Measurements from ENCODE around the gene GCNA. TPM values are rescaled to one million over a fixed set of nuclear protein-coding genes. Genes with fewer than 3 reads are reported as not detected.

The GCNA gene
- total RNA-seq, 1 experiment from 2014 or later, result 0.98 TPM

DNA sequence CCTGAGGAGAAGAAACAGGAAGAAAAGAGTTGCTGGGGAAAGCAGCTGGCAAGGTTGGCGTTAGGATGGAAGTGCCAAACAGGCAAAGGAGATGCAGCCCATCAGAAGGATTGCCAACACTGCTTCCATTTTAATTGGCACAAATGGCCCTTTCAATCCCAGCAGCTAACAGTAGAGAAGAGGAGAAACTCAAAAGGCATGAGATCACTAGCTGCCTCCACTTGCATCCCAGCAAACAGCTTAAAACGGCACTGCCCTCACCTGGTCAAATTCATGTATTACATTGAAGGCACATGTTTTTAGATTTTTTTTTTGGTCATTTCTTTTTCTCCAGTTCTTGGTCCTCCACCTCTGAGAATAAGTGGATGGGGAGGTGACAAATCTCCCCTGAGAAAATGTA is 74.2 kb downstream of the GCNA start:
- H4K20me1 ChIP-seq (ENCODE audit: insufficient read depth), result no peaks in the 10 kb centered on the region
- RAD21 ChIA-PET (ENCODE audit: low non-redundant PET in 1 of 2, low total read pairs in 2 of 2, uncharacterized antibody in 2 of 2, unreplicated experiment in 2 of 2), result interaction anchor here in 1 of 2 experiments (0.7 kb wide), 1 partner anchor 206 kb away, joined by 3 read pairs; no protein-coding TSS in a partner anchor
- H3K4me3 ChIP-seq (replicated peaks in 1 of 2; ENCODE audit: low read depth in 1 of 2, low read length in 2 of 2), result no peak overlapping the region
- no peak overlapping the region for H3K27ac ChIP-seq (ENCODE audit: low read depth, low read length)
- POLR2A ChIA-PET, result no interaction called here
- H3K4me1 ChIP-seq (ENCODE audit: control insufficient read depth in 1 of 2, insufficient read depth in 2 of 2, low read length in 2 of 2), result no peaks in the 10 kb centered on the region
- H3K4me2 ChIP-seq (ENCODE audit: low read length), result no peak overlapping the region
- no peaks in the 10 kb centered on the region for H3K79me2 ChIP-seq (ENCODE audit: insufficient read depth, low read length)
- no peaks in the 10 kb centered on the region for H3K9me2 ChIP-seq (ENCODE audit: insufficient read depth)
- TF ChIP-seq, protein P1, sequence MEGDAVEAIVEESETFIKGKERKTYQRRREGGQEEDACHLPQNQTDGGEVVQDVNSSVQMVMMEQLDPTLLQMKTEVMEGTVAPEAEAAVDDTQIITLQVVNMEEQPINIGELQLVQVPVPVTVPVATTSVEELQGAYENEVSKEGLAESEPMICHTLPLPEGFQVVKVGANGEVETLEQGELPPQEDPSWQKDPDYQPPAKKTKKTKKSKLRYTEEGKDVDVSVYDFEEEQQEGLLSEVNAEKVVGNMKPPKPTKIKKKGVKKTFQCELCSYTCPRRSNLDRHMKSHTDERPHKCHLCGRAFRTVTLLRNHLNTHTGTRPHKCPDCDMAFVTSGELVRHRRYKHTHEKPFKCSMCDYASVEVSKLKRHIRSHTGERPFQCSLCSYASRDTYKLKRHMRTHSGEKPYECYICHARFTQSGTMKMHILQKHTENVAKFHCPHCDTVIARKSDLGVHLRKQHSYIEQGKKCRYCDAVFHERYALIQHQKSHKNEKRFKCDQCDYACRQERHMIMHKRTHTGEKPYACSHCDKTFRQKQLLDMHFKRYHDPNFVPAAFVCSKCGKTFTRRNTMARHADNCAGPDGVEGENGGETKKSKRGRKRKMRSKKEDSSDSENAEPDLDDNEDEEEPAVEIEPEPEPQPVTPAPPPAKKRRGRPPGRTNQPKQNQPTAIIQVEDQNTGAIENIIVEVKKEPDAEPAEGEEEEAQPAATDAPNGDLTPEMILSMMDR (IDR thresholded peaks at IDR 0.05 in 2 of 3, conservative IDR thresholded peaks at IDR 0.05 in 1 of 3; ENCODE audit: borderline replicate concordance in 1 of 3, insufficient read depth in 1 of 3, low read depth in 2 of 3, low read length in 2 of 3), result peak; percentile 34 to 48 (median 38); a peak in 5 of 6 replicates
- peak; percentile 70 for TF ChIP-seq RAD21 (IDR thresholded peaks at IDR 0.05; ENCODE audit: low read depth)
- no peak for TF ChIP-seq ZNF274 (IDR thresholded peaks at IDR 0.05; ENCODE audit: low read depth, low read length)
- CTCF ChIA-PET, result interaction anchor here (0.9 to 1.6 kb wide), 3 partner anchors 17 to 683 kb away, joined by 3 to 5 read pairs (median 3); no protein-coding TSS in a partner anchor
- BruUV-seq (replicated peaks), result no TSS peak
- no peak overlapping the region for H3K9ac ChIP-seq (ENCODE audit: low read length)
- peak; percentile 58; the same call in 1 of the 2 replicates for ATAC-seq
- H3K9me3 ChIP-seq (ENCODE audit: control insufficient read depth in 1 of 2, insufficient read depth in 1 of 2, low read depth in 1 of 2, low read length in 2 of 2), result no peaks in the 10 kb centered on the region
- intact Hi-C loops (cut with micrococcal nuclease), result no loop called here
- H3K36me3 ChIP-seq (ENCODE audit: control insufficient read depth in 1 of 2, insufficient read depth in 2 of 2, low read length in 2 of 2), result no peaks in the 10 kb centered on the region
- no peaks in the 10 kb centered on the region for H3K27me3 ChIP-seq (ENCODE audit: insufficient read depth, low read length)
- peak; percentile 23 for DNase-seq (ENCODE audit: low read depth, low spot score)
- H2AFZ ChIP-seq (ENCODE audit: low read depth, low read length, poor library complexity, severe bottlenecking), result no peak overlapping the region

DNA sequence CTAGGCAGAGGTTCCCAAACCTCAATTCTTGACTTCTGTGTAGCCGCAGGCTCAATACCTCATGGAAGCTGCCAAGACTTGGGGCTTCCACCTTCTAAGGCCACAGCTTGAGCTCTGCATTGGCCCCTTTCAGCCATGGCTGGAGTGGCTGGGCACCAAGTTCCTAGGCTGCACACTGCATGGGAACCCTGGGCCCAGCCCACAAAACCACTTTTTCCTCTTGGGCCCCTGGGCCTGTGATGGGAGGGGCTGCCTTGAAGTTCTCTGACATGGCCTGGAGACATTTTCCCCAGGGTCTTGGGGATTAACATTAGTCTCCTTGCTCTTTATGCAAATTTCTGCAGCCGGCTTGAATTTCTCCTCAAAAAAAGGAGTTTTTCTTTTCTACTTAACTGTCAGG is 75.1 kb downstream of the GCNA start:
- ChIA-PET POLR2A (no interaction called here), CTCF (no interaction called here), RAD21 (ENCODE audit: low non-redundant PET in 1 of 2, low total read pairs in 2 of 2, uncharacterized antibody in 2 of 2, unreplicated experiment in 2 of 2) (no interaction called here)
- TF ChIP-seq EZH2phosphoT487 (IDR thresholded peaks at IDR 0.05; ENCODE audit: borderline replicate concordance) (no peak), YY1 (IDR thresholded peaks at IDR 0.05; ENCODE audit: extremely low read depth, insufficient replicate concordance, low read depth, low read length) (no peak), ZNF274 (IDR thresholded peaks at IDR 0.05; ENCODE audit: low read depth, low read length) (no peak), EGR1 (IDR thresholded peaks at IDR 0.05; ENCODE audit: low read depth) (no peak), FOSL1 (IDR thresholded peaks at IDR 0.05; ENCODE audit: low read depth) (no peak), ZBTB33 (IDR thresholded peaks at IDR 0.05; ENCODE audit: extremely low read depth, insufficient replicate concordance, low read length) (no peak), ELF1 (IDR thresholded peaks at IDR 0.05; ENCODE audit: borderline replicate concordance, low read depth) (no peak), SIN3A (IDR thresholded peaks at IDR 0.05; ENCODE audit: low read depth) (no peak)
- TF ChIP-seq, protein P1 (IDR thresholded peaks at IDR 0.05 in 2 of 3, conservative IDR thresholded peaks at IDR 0.05 in 1 of 3; ENCODE audit: borderline replicate concordance in 1 of 3, insufficient read depth in 1 of 3, low read depth in 2 of 3, low read length in 2 of 3), result no peak
- TF ChIP-seq, protein P2, sequence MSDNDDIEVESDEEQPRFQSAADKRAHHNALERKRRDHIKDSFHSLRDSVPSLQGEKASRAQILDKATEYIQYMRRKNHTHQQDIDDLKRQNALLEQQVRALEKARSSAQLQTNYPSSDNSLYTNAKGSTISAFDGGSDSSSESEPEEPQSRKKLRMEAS (IDR thresholded peaks at IDR 0.05), result no peak
- Histone ChIP-seq H3K4me3 (replicated peaks in 1 of 2; ENCODE audit: low read depth in 1 of 2, low read length in 2 of 2) (no peak overlapping the region), H3K9me2 (ENCODE audit: insufficient read depth) (no peaks in the 10 kb centered on the region), H2AFZ (ENCODE audit: low read depth, low read length, poor library complexity, severe bottlenecking) (no peak overlapping the region), H3K4me2 (ENCODE audit: low read length) (no peak overlapping the region), H3K27ac (ENCODE audit: low read depth, low read length) (no peak overlapping the region), H3K4me1 (ENCODE audit: control insufficient read depth in 1 of 2, insufficient read depth in 2 of 2, low read length in 2 of 2) (no peaks in the 10 kb centered on the region), H3K9me3 (ENCODE audit: control insufficient read depth in 1 of 2, insufficient read depth in 1 of 2, low read depth in 1 of 2, low read length in 2 of 2) (no peaks in the 10 kb centered on the region), H3K79me2 (ENCODE audit: insufficient read depth, low read length) (no peaks in the 10 kb centered on the region), H3K9ac (ENCODE audit: low read length) (no peak overlapping the region), H3K36me3 (ENCODE audit: control insufficient read depth in 1 of 2, insufficient read depth in 2 of 2, low read length in 2 of 2) (no peaks in the 10 kb centered on the region), H4K20me1 (ENCODE audit: insufficient read depth) (no peaks in the 10 kb centered on the region), H3K27me3 (ENCODE audit: insufficient read depth, low read length) (no peaks in the 10 kb centered on the region)
- ATAC-seq (no peak), DNase-seq (ENCODE audit: low read depth, low spot score) (no peak)
- intact Hi-C loops (cut with micrococcal nuclease), result no loop called here
- no TSS peak for BruUV-seq (replicated peaks)

Measured in HCT116 (cell line).